SW480 (cell line): ENCODE measurements around the gene PADI2.

ENCODE experiments used
- DNase-seq: peaks from one replicate; pipeline ENCODE4 v3.0.0-alpha.2; 2016; ENCODE audit warnings: low spot score

PADI2 gene

DNA sequence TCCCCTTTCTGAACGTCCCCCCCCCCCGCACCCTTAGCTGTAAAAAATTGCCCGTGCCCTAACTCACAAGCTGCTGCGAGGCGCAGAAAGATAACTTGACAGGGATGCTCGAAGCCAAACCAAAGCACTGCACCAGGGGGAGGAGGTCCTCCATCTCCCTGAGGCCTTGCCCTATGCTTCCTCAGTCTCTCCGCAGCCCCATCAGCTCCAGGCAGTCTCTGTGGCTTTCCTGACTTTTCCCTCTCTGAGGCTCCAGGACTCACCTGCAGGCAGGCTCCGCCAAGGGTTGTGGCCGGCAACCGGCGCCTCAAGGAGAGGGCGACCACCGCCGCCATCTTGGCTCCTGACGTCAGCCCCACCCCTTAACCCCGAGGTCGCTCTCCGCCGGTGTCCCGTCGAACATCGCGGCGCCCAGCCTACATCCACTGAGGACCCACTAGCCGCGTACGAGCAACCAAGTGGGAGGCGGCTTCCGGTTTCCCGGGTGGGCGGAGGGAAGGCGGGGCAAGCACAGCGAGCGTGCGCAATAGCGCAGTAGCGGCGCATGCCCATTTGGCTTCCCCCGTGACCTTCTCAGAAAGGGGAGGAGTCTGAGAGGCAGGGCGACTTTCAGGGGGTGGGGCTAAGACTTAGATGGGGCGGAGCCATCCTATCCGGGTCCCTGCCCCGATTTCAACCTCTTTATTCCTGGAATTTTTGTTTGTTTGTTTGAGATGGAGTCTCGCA lies 65.4 kb downstream of the PADI2 start, which contains the start of gene SDHB:
Gene SDHB, minus strand, starts transcription at position 348 of the 726 bp plus-strand sequence. Its CDS starts 13 bp downstream, at position 335.
- peak; percentile 96 for DNase-seq

DNA sequence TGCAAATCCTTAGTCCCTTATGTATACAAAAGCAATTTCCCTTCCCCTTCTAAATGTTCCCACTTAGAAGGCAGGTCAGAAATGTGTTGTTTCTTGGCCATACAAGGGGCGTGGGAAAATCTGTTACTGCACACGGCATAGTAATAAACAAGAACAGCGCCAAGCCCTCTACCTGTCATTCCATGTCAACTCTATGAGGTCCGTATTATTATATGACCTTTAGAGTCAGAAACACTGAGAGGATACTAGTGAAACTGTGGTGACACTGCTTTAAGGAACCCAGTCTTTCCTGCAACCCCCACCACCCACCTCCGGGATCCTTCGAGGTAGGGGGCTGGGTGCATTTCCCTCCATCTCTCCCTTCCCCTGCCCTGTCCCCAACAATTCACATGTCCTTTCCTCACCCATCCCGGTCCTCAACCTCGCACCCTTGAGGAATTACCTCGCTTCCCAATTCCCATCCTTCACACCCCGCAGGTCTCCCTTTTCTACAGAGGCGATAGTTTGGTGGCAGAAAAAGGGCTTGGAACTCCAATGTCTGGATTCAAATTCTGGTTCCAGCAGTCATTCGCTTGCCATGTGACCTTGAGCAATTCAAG lies 66.1 kb downstream of the PADI2 start:
- DNase-seq = no peak

DNA sequence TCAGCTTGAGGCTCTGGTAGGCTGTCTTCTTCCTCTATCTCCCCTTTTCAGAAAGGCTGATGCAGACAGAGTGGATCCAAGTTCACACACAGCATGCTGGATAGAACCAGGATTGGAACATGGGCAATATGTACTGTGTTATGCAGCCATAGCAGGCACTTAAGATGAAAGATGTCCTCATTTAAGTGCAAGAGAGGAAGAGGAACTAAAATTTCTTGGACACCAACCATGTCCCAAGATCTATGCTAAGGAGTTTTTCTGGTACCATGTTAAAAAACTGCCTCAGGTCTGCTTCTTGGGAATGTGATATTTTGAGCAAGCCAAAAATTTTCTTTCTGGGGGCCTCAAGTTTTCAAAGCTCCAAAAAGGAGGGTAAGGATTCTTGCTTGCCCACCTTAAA lies 66.6 kb downstream of the PADI2 start:
- no peak for DNase-seq

- peak; percentile 49 for DNase-seq
These were observed 67.2 kb downstream of the PADI2 start for GRCh38 chr1:17052038-17052437.

- DNase-seq = no peak
These were observed 71.3 kb downstream of the PADI2 start for GRCh38 chr1:17047924-17048323.

- no peak for DNase-seq
These were observed 73.0 kb downstream of the PADI2 start for GRCh38 chr1:17046334-17046657.

DNA sequence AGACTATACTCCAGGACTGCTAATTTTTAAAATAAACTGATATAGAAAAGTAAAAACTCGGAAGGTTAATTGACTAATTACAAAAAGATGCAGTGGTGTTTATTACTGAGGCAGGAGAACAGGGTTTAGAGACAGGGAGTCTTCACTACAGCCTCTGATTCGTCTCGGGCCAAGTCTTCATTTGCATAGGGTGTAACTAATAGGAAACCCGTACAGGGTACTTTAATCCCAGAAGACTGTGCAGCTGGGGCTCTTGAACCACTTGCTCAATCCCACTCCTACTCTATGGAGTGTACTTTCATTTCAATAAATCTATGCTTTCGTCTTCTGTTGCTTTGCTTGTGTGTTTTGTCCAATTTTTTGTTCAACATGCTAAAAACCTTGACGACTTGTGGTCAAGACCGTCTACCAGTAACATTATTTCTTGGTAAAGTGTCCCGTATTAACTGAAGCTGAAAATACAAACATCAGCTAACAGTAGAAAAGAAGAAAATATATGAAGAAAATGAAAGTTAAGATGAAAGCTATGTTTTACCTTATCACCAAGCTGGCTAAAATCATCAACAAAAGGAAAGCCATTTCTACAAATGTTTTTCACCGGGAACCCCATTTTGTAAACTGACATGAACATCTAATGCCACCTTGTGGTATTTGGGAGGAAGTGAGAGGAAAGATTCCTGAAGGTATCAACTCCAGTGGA lies 73.5 kb downstream of the PADI2 start:
- peak; percentile 72 for DNase-seq

DNA sequence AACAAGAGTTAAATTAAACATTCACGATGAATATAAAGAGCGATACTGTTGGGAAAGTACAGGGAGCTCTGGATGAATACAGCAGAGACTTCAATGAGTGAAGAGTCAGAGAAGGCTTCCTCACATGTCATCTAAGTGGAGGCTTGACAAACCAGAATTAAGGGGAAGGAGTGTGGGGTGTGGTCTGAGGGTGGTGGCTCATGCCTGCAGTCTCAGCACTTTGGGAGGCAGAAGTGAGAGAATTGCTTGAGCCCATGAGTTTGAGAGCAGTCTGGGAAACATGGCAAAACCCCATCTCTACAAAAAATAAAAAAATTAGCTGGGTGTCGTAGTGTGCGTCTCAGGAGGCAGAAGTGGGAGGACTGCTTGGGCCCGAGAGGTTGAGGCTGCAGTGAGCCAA lies 74.1 kb downstream of the PADI2 start:
- no peak for DNase-seq

GRCh38 chr1:17043676-17044075 lies 75.6 kb downstream of the PADI2 start:
- DNase-seq = no peak

- DNase-seq = no peak
These were observed 79.1 kb downstream of the PADI2 start for GRCh38 chr1:17040135-17040534.

GRCh38 chr1:17039522-17039921 lies 79.7 kb downstream of the PADI2 start:
- DNase-seq = no peak

DNA sequence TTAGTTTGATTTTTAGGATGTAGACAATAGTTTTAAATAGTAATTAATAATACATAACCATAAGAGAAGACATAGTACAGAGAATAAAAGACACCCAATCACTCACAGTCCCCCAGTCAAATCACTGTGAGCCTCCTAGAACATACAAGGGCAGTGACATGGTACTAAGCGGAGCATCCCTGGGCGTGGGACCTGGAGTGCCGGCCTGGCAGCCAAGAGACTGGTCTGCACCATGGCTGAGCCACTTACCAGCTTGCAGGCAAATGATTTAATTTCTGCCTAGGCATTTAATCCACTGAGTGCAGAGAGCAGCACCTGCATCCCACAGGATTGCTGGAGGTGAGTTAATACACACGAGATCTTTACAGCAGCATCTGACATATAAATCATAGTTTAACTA lies 85.8 kb downstream of the PADI2 start:
- DNase-seq = no peak

- DNase-seq = no peak
These were observed 86.5 kb downstream of the PADI2 start for GRCh38 chr1:17032741-17033140.

DNA sequence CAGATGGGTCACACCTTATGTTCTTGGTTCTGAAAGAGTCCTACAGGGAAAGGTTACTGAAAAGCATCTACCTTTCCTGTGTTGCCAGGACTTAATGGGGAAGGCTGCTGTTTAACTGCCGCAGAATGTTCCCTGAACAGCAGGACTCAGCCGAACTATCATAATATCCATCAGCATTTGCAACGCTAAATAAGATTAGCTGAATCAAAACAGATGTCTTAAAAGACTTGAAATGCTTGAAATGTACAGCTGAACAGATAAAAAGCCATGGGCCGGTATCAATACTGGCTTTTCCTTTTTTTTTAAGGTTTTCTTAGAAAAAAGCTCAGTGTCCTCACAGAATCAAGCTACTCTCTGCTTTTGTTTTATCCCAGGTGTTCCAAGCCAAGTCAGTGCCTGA lies 87.8 kb downstream of the PADI2 start:
- DNase-seq = no peak

GRCh38 chr1:17030206-17030605 lies 89.0 kb downstream of the PADI2 start:
- DNase-seq = no peak

GRCh38 chr1:17028662-17029188 lies 90.5 kb downstream of the PADI2 start:
- no peak for DNase-seq

DNA sequence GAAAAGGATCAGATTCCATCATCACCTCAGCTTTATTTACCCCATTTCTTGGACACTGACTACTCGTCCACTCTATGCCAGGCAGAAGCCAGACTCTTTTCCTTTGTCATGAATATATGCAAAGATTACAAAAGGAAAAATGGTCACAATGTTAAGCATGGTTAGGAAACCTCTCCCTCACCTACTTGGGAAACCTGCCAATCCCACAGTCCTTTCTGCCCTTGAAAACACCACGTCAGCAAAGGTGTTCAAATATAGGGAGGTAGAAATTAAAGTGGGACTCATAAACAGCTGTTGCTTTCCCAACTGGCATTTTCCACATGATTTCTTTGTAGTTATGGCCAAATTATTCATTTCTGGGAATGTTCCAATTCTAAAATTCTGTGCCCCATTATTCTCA lies 91.4 kb downstream of the PADI2 start:
- DNase-seq = no peak

GRCh38 chr1:17027403-17027802 lies 91.8 kb downstream of the PADI2 start:
- no peak for DNase-seq

DNA sequence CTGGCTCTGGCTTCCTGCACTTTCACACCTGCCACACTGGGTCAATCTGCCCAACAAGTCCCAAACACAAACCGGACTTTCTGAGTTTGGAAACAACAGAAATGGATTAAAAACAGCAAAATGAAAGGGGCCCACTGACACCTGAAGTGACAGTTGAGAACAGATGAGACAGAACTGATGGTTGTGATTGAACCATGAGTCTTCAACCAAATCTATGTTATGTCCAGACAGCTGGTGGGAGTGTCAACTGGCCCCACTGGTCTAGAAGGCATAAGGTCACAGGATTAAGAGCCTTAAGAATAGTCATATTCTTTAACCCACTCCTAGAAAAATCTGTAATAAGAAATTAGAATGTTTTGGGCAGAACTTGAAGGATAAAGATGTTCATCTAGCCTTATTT lies 94.5 kb downstream of the PADI2 start:
- DNase-seq = no peak

GRCh38 chr1:17023573-17023972 lies 95.7 kb downstream of the PADI2 start:
- DNase-seq = no peak

DNA sequence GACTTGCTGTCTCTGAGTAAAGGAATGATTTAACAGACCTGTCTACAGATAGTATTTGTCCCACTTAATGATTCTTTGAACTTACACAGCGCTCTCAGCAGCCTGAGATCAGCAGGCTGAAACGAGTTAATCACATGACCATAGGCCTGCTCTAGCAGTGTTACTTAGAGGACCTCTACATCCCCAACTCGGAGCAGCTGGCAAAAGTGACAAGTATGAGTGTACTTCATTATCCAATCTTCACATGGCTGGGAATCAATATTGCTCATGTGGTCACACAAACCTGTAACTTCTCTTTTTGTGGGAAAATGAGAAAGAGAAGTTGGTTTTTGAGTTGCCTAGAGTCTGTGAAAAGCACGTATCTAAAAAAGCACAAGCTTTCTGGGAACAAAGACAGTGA lies 96.1 kb downstream of the PADI2 start:
- no peak for DNase-seq

DNA sequence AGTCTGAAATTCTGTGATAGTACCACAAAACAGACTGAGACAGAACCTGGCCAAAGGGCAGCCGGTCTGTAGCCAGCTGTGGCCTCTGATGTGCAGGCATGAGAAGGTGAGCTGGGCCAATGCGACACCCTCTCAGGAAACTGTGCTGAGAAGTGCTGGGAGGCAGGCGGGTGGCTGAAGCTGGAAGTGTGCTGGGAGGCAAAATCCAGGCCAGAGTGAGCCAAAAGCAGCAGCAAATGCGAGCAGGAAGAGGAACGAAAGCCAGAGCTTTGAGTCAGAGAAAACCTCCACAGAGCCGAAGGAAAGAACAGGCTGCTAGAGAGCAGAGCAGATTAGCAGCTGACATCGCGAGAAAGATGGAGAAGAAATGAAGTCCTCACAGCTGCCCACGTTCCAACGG lies 97.4 kb downstream of the PADI2 start:
- DNase-seq = no peak

DNA sequence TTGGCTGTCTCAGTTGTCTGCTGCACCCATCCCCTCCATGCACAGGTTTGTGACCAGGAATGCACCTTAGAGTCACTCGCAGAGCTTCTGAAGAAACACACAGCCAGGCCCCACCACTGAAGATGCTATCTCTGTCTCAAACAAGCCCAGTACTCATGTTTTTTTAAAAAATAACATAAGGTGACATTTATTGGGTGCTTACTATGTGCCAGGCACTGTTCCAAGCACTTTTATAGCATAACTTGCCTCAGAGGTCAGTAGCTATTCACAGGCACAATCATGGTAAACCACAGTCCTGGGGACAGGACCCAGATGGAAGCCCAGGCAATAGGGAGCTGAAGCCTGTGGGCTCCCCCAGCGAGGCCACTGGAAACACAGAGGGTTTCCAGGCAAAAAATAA lies 98.7 kb downstream of the PADI2 start:
- DNase-seq = no peak
